GM18867 (cell line): ENCODE measurements around the gene GATM.
"Not testable (repeated sequence)": the region's sequence is repeated elsewhere in the genome, so short reads cannot be mapped to it uniquely, and the experiment has no call there.

ENCODE experiments used
- ATAC-seq: cut with Tn5 transposase; IDR thresholded peaks from one replicate; pipeline ENCODE4 v1.9.1; 2021; ENCODE audit warnings: mild to moderate bottlenecking, moderate library complexity; ENCODE audit not compliant: unreplicated experiment

The GATM gene

DNA sequence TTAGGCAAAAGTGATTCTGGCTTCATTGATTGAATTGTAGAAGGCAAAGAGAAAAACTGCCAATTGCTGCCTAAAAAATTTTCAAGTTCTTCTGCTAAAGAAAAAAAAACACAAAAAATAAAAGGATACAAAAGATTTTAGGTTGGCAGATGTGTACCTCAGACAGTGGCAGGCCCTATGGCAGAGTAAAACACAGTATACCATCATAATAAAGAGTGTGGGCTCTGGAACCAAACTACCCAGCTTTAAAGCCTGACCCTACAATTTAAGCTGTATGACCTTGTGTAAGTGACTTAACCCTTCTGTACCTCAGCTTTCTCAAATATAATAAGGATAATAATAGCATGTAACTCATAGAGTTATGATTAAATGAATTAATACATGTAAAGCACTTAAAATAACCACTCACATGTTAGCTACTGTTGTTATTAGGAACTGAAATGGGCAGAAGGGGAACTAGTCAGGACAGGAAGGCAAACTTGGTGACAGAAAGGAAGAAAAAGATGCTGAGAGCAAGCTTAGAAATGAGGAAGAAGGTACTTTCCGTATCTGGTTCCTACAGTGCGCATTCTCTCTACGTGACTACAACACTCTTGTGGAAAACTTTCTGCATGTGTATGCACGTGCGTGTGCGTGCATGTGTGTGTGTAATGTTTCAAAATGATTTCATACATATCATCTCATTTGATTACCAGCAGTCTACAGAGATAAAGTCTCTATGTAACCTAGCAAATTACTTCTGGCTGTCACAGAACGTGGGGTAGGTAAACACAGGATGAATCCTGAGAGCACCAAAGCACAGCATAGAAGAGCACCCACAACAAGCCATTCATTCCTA is 13.6 kb upstream of the GATM start:
- peak; percentile 95 for ATAC-seq

GRCh38 chr15:45389351-45389750 is 11.0 kb upstream of the GATM start:
- ATAC-seq: no peak

DNA sequence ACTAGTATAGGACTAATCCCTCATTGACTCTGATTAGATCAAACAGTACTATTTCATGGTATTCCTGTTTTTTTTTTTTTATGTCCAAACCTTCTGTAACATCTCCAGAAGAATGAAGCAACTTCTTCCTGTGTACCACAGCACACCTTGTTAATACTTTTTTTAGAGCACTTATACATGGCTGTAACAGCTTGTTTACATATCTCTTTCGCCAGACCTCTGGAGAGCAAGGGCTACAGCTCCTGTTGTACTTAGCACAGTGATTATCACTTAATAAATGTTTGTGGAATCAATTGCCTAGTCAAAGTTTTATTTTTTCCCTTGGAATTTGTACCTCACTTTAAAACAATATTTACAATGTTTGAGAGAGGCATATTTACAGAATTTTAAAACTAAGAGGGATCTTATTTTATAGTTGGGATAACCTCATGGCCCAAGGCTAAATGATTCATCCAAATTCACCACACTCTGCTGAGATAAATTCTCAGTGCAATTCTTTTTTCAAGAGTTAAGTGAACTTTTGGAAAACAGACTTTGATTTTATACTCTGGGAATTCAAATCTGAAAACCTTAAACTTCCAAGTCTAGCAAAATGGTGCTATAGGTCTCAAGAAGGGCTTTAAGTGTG is 9.2 kb upstream of the GATM start:
- no peak for ATAC-seq

- no peak for ATAC-seq
Measured at GRCh38 chr15:45386974-45387373, 8.6 kb upstream of the GATM start.

- no peak for ATAC-seq
Measured at GRCh38 chr15:45386420-45386819, 8.1 kb upstream of the GATM start.

DNA sequence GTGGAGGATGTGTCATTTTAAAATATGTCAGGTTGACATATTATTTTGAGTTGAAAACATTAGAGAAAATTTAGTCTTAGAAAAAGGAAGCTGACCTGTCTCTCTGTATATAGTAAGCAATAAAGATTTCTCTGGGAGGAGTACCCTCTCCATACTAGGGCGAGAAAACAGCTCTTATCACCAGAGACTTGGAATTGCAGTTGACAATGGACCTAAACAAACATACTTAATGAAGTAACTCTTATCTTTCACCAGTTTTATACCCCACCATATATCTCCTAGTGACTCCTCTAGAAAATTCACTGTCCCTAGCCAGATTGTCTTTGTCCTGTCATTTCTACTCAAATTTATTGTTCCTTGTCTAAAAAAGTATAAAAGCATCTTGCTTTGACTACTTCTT is 7.2 kb upstream of the GATM start:
- no peak for ATAC-seq

DNA sequence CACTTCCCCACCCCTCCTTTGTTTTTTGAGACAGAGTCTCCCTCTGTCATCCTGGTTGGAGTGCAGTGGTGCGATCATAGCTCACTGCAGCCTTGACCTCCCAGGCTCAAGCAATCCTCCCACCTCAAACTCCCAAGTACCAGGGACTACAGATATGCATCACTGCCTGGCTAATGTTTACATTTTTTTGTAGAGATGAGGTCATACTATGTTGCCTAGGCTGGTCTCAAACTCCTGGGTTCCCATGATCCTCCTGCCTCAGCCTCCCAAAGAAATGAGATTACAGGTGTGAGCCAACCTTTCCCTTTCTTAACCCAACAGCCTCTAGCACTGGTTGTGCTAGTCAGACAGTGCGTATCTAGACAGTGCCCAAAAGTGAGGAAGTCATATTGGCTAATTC is 6.4 kb upstream of the GATM start:
- ATAC-seq: no peak

- ATAC-seq: no peak
Measured at GRCh38 chr15:45378913-45379262, 544 bp upstream of the GATM start.

GRCh38 chr15:45377609-45378148 is 665 bp downstream of the GATM start:
- no peak for ATAC-seq

DNA sequence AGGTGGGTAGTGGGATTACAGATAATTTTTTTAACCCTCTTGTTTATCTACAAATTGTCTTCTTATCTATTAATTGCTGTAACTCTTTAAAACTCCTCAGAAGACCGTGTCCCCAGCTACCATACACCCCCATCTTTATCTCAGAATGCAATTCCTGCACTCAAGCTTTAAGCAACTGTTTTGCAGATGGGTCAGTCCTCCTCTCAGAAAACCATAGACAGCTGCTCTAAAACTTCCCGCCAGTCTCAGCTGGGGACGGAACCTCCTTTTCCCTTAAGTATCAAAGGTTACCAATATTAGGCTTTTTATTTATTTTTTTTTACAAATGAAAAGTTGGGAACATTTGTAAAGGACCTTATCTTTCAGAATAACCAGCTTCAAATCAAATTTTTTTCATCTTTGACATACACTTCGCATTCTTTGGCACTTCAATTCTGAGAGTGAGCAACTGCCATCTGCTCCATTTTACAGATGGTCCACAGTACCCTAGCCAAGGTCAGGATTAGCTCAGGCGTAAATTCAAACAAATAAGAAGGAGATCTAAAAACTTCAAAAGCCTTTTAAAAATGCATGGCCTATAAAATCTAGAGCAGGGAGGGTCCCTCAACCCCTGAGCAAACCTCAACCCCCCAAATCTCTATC is 1.3 kb downstream of the GATM start:
- ATAC-seq: no peak

- no peak for ATAC-seq
Measured at GRCh38 chr15:45376300-45376928, 1.9 kb downstream of the GATM start.

GRCh38 chr15:45375836-45376235 is 2.5 kb downstream of the GATM start:
- ATAC-seq: no peak

GRCh38 chr15:45373976-45374375 is 4.4 kb downstream of the GATM start:
- ATAC-seq: no peak

DNA sequence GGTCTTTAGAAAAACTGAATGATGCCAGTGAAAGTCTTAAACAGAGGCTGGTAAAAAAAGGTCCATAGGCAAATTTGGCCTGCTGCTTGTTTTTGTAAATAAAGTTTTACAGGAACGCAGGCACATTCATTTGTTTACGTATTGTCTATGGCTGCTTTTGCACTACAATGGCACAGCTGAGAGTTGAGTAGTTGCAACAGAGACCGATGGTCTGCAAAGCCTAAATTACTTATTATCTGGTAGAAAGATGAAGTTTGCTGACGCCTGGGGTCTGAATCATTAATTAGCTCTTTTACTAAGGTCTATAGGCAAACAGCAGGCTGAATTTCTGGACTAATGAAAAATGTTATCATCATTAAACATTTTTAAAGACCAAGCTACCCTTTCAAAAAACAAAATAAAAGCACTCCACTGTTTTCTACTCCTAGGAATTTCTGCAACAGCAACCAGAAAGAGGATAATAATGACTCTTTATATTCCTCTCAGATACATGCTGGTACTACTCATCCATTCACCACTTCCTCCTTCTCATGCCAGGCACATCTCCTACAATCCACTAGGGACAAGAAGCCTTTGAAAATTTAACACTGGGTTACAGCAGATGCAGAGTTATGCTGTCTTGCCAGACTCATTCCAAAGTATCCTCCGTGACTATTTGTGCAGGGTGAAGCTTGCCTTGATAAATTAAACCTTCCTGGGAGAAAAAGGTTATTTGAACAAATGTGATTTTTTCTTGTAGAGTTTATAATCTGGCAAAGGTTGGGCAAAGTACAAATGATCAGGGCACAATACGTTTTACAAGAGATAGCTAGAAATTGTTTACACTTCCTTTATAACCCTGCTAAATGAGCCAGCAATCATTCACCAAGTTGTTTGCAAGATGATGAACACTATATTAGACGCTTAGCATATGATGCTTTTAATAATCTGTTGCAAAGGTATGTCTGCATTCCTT is 6.0 kb downstream of the GATM start:
- no peak for ATAC-seq

- ATAC-seq: no peak
Measured at GRCh38 chr15:45371546-45371945, 6.8 kb downstream of the GATM start.

DNA sequence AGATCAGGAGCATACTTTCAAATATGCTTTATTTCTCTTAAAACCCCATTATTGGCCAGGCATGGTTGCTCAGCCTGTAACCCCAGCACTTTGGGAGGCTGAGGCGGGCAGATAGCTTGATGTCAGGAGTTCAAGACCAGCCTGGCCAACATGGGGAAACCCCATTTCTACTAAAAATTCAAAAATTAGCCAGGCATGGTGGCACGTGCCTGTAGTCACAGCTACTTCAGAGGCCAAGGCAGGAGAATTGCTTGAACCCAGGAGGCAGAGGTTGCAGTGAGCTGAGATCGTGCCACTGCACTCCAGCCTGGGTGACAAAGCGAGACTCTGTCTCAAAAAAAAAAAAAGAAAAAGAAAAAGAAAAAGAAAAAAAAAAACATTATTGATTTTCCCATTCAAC is 8.3 kb downstream of the GATM start:
- not testable (repeated sequence) for ATAC-seq

GRCh38 chr15:45367222-45367621 is 11.1 kb downstream of the GATM start:
- ATAC-seq: not testable (repeated sequence)

DNA sequence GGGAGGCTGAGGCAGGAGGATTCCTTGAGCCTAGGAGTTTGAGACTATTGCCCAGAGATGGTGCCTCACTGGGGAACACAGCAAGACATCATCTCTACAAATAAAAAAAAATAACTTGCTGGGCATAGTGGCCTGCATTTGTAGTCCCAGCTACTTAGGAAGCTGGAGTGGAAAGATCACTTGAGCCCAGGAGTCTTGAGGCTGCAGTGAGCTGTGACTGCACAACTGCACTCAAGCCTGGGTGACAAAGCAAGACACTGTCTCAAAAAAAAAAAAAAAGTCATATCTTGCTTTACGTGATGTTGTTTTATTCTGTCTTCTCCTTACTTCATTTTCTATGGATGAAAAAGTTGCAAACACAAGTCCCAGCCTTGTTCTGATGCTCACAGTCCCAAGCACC is 14.1 kb downstream of the GATM start:
- ATAC-seq: no peak

DNA sequence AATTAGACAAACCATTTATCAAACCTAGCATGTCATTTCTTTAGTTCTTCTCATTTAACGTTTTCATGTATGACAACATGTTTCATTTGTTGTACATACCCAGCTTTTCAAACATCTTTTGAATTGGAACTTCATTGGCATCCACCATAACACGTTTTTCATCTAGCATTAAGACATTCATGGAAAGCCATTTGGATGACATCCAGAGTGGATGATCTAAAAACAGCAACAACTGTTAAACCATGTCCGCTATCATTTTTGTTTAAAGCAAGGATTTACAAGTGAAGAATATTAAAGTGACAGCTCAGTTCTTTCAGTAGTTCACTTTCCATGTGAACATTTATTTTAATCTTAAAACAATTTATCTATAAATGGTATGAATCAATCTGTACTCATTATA is 14.5 kb downstream of the GATM start:
- no peak for ATAC-seq

GRCh38 chr15:45363334-45363733 is 15.0 kb downstream of the GATM start:
- no peak for ATAC-seq
